Kidney epithelial cell (primary cell): Measurements from ENCODE around the gene COPS6. TPM values are rescaled to one million over a fixed set of nuclear protein-coding genes. Genes with fewer than 3 reads are reported as not detected.
A peak's percentile ranks its signal among the peaks of the same experiment; 100 is the strongest.

Source experiments
- DNase-seq: peaks from one replicate; pipeline ENCODE4 v3.0.0-alpha.2; 2010; ENCODE audit warnings: low read depth
- H3K27me3 ChIP-seq: 2 replicates; pipeline ENCODE4 v1.6.0; 2011; ENCODE audit warnings: low read length; ENCODE audit not compliant: control insufficient read depth, insufficient read depth
- H3K36me3 ChIP-seq: 2 replicates; pipeline ENCODE4 v1.5.1; 2011; ENCODE audit warnings: low read length; ENCODE audit not compliant: control insufficient read depth, insufficient read depth
- H3K4me3 ChIP-seq: 2 replicates; pipeline ENCODE4 v1.5.1; 2011; ENCODE audit warnings: low read depth, mild to moderate bottlenecking, control low read depth, low read length
- total RNA-seq: library from RNA; depleted of rRNA; stranded (reverse); fragments of >200 nt; gene quantifications from 2 replicates; pipeline ENCODE4 v1.2.3, GENCODE V29; 2015
- TF ChIP-seq, protein P1 (sequence below): IDR thresholded peaks from 2 replicates; pipeline ENCODE4 v1.5.1; 2011; ENCODE audit warnings: mild to moderate bottlenecking, moderate library complexity, low read length, control low read depth, inconsistent platforms; ENCODE audit not compliant: insufficient read depth, poor library complexity, severe bottlenecking

The COPS6 gene
- total RNA-seq, 1 donor from 2014 or later: 45.2 TPM

GRCh38 chr7:100081535-100082102, 7.2 kb upstream of the COPS6 start, which contains the start of gene ZNF3:
ZNF3 (minus strand) TSS chr7:100081723; CDS start chr7:100077357, 4,366 bp downstream.
- Histone ChIP-seq H3K4me3 (peak within 1 kb of the TSS; percentile 96), H3K27me3 (no peaks in the 10 kb centered on the region), H3K36me3 (peaks cover 2% of the 10 kb centered on the region)
- DNase-seq: peak; percentile 90
- TF ChIP-seq, protein P1, sequence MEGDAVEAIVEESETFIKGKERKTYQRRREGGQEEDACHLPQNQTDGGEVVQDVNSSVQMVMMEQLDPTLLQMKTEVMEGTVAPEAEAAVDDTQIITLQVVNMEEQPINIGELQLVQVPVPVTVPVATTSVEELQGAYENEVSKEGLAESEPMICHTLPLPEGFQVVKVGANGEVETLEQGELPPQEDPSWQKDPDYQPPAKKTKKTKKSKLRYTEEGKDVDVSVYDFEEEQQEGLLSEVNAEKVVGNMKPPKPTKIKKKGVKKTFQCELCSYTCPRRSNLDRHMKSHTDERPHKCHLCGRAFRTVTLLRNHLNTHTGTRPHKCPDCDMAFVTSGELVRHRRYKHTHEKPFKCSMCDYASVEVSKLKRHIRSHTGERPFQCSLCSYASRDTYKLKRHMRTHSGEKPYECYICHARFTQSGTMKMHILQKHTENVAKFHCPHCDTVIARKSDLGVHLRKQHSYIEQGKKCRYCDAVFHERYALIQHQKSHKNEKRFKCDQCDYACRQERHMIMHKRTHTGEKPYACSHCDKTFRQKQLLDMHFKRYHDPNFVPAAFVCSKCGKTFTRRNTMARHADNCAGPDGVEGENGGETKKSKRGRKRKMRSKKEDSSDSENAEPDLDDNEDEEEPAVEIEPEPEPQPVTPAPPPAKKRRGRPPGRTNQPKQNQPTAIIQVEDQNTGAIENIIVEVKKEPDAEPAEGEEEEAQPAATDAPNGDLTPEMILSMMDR: peak; percentile 75

GRCh38 chr7:100082978-100083377, 5.8 kb upstream of the COPS6 start:
- Histone ChIP-seq H3K4me3 (no peak overlapping the region), H3K27me3 (no peaks in the 10 kb centered on the region), H3K36me3 (peaks cover 2% of the 10 kb centered on the region)
- TF ChIP-seq, protein P1: no peak
- no peak for DNase-seq

- H3K36me3 ChIP-seq: no peaks in the 10 kb centered on the region
- DNase-seq: no peak
- no peak overlapping the region for H3K4me3 ChIP-seq
- TF ChIP-seq, protein P1: no peak
- no peaks in the 10 kb centered on the region for H3K27me3 ChIP-seq
Observed at GRCh38 chr7:100085515-100085914, 3.3 kb upstream of the COPS6 start.

DNA sequence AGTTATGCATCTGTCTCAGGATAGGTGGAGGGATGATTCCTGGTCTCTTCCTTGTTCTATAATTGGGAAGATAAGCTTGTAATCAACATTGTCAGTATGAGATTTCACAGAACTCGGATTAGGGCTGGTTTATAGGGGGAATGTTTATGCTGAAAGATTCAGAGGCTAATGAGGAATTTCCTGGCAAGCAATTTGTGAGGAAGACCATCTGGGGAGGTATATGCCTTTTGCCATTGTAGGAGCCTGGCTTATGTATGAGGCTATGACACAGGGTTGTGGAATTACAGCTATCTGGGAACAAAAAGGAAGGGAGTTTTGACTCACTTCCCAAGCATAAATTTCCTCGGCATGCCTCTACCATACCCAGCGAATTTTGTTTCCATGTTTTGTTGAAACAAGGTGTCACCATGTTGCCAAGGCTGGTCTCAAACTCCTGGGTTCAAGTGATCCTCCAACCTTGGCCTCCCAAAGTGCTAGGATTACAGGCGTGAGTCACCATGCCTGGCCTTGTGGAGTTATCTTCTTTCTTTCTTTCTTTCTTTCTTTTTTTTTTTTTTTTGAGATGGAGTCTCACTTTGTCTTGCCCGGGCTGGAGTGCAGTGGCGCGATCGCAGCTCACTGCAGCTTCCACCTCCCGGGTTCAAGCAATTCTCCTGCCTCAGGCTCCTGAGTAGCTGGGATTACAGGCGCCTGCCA, 1.6 kb upstream of the COPS6 start:
- TF ChIP-seq, protein P1: no peak

GRCh38 chr7:100088095-100088620, 611 bp upstream of the COPS6 start:
- TF ChIP-seq, protein P1: no peak
- Histone ChIP-seq H3K4me3 (peak overlapping the region; percentile 94), H3K27me3 (no peaks in the 10 kb centered on the region), H3K36me3 (peaks cover 4% of the 10 kb centered on the region)
- DNase-seq: no peak

More for the DNA sequence above, 1.6 kb upstream of the COPS6 start:
- Histone ChIP-seq H3K36me3 (peaks cover 4% of the 10 kb centered on the region), H3K27me3 (no peaks in the 10 kb centered on the region), H3K4me3 (no peak overlapping the region)
- peak; percentile 77 for DNase-seq
